OCI-LY1 (cell line): ENCODE results near the gene PTPRN2.

Experiments
- EZH2 ChIP-seq: fragments of 200-600 bp; sonication (generic), shearing (Covaris generic); IDR thresholded peaks from 2 replicates; pipeline ENCODE4 v1.8.0; 2017; ENCODE audit warnings: borderline replicate concordance, mixed run types, mild to moderate bottlenecking, antibody characterized with exemption, low read length, moderate library complexity, mixed read lengths
- TF ChIP-seq, protein P1 (sequence below): fragments of 200-600 bp; sonication (generic), shearing (Covaris generic); IDR thresholded peaks from 2 replicates; pipeline ENCODE4 v1.5.1; 2017; ENCODE audit warnings: mild to moderate bottlenecking, antibody characterized with exemption, low read length, moderate library complexity, mixed read lengths

DNA sequence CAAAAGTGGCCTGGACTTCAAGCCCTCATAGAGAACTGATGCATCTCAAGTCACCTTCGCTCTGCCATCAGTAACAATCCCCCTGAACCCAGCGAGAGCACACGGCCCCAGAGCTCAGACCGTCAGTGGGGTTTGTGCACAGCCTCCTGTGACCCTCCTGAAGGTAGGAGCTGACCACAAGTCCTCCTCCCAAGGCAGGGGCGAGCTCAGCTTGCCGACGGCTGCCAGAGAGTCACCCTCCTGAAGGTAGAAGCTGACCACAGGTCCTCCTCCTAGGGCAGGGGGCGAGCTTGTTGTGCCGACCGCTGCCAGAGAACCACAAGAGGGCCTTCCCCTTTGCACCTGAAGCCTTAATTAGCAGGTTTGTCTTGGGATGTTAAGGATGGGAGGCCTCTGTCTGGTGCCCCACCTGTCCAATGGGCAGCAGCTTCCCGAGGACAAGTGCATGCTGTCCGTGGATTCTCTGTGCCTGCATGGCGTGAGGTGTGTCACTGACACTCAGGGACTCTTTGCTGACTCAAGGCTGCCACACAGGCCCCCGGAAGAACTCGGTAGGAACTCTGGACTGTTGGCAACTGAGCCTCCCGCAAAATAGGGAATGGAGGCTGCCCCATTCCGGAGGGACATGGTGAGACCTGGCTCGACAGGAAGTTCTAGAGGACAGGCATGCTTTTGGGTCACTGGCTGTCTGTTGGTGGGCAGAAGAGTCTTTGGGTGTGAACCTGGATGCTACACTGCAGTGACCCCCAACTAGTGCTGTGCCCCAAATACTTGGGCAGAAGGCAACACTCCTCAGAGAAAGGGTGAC lies 763.4 kb downstream of the PTPRN2 start:
- TF ChIP-seq, protein P1, sequence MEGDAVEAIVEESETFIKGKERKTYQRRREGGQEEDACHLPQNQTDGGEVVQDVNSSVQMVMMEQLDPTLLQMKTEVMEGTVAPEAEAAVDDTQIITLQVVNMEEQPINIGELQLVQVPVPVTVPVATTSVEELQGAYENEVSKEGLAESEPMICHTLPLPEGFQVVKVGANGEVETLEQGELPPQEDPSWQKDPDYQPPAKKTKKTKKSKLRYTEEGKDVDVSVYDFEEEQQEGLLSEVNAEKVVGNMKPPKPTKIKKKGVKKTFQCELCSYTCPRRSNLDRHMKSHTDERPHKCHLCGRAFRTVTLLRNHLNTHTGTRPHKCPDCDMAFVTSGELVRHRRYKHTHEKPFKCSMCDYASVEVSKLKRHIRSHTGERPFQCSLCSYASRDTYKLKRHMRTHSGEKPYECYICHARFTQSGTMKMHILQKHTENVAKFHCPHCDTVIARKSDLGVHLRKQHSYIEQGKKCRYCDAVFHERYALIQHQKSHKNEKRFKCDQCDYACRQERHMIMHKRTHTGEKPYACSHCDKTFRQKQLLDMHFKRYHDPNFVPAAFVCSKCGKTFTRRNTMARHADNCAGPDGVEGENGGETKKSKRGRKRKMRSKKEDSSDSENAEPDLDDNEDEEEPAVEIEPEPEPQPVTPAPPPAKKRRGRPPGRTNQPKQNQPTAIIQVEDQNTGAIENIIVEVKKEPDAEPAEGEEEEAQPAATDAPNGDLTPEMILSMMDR: no peak
- no peak for TF ChIP-seq EZH2
